OCI-LY7 (cell line): ENCODE results near the gene TUFM. TPM values are rescaled to one million over a fixed set of nuclear protein-coding genes. Genes with fewer than 3 reads are reported as not detected.

Source experiments
- BruUV-seq: library from RNA; stranded (reverse); fragments of 400-500 nt; replicated peaks from 2 replicates; lab custom pipeline; 2021; lab: Mats Ljungman, UMichigan
- CTCF ChIA-PET: fragments of 300-600 bp; sonication (Branson Sonifier 250); formaldehyde crosslinking; loops from one replicate; lab custom pipeline; 2022; ENCODE audit warnings: antibody characterized with exemption; ENCODE audit not compliant: unreplicated experiment; lab: Charles Lee
- POLR2A ChIA-PET: fragments of 300-600 bp; sonication (Branson Sonifier 250); formaldehyde crosslinking; loops from one replicate; lab custom pipeline; 2022; ENCODE audit warnings: antibody characterized with exemption; lab: Charles Lee
- DNase-seq: peaks from one replicate; pipeline ENCODE4 v3.0.0-alpha.2; 2015; ENCODE audit warnings: low spot score
- H2AFZ ChIP-seq: fragments of 200-600 bp; sonication (generic), shearing (Covaris generic); 2 replicates; pipeline ENCODE4 v1.6.1; 2014; ENCODE audit warnings: mild to moderate bottlenecking, antibody characterized with exemption, low read length, moderate library complexity
- H3K27ac ChIP-seq: fragments of 200-600 bp; sonication (generic); 2 replicates; pipeline ENCODE4 v1.5.1; 2014; ENCODE audit warnings: mixed run types, low read depth, mild to moderate bottlenecking, moderate library complexity, low read length, inconsistent platforms; ENCODE audit not compliant: poor library complexity, severe bottlenecking
- H3K36me3 ChIP-seq: fragments of 200-600 bp; sonication (generic); 2 replicates; pipeline ENCODE4 v1.6.1; 2014; ENCODE audit warnings: mild to moderate bottlenecking, antibody characterized with exemption, low read length, moderate library complexity, mixed read lengths; ENCODE audit not compliant: insufficient read depth
- H3K4me1 ChIP-seq: fragments of 200-600 bp; sonication (generic); 2 replicates; pipeline ENCODE4 v1.5.1; 2014; ENCODE audit warnings: mild to moderate bottlenecking, low read length; ENCODE audit not compliant: insufficient read depth, poor library complexity, severe bottlenecking
- H3K4me2 ChIP-seq: fragments of 200-600 bp; sonication (generic); 2 replicates; pipeline ENCODE4 v1.6.1; 2014; ENCODE audit warnings: mild to moderate bottlenecking, low read length
- H3K4me3 ChIP-seq: fragments of 200-600 bp; sonication (generic); 2 replicates; pipeline ENCODE4 v1.5.1; 2014; ENCODE audit warnings: mild to moderate bottlenecking, low read depth, low read length; ENCODE audit not compliant: poor library complexity, severe bottlenecking
- H3K79me2 ChIP-seq: fragments of 200-600 bp; sonication (generic); 2 replicates; pipeline ENCODE4 v1.6.1; 2016; ENCODE audit warnings: low read depth, mild to moderate bottlenecking, low read length, moderate library complexity, mixed read lengths; ENCODE audit not compliant: insufficient read depth
- H3K9me2 ChIP-seq: fragments of 200-600 bp; sonication (generic); 2 replicates; pipeline ENCODE4 v1.6.1; 2016; ENCODE audit warnings: mild to moderate bottlenecking, low read length, mixed read lengths; ENCODE audit not compliant: insufficient read depth
- H3K9me3 ChIP-seq: fragments of 200-600 bp; sonication (generic); 2 replicates; pipeline ENCODE4 v1.6.1; 2014; ENCODE audit warnings: mild to moderate bottlenecking, mixed run types, low read length, mixed read lengths
- H4K20me1 ChIP-seq: fragments of 200-600 bp; sonication (generic); 2 replicates; pipeline ENCODE4 v1.6.1; 2014; ENCODE audit warnings: mild to moderate bottlenecking, antibody characterized with exemption, low read length, moderate library complexity, mixed read lengths; ENCODE audit not compliant: insufficient read depth
- EZH2phosphoT487 ChIP-seq: fragments of 200-600 bp; sonication (generic); IDR thresholded peaks from 2 replicates; pipeline ENCODE4 v1.6.1; 2018; ENCODE audit warnings: low read depth, borderline replicate concordance, mild to moderate bottlenecking, mixed run types, antibody characterized with exemption, low read length, moderate library complexity, mixed read lengths
- intact Hi-C: fragments of 100-400 bp; cut with micrococcal nuclease; formaldehyde crosslinking; loops from one replicate; pipeline ENCODE4 v1.10.0; 2022; ENCODE audit not compliant: unreplicated experiment
- total RNA-seq, 2 experiments: library from RNA; depleted of rRNA in 1 of 2; stranded (reverse); fragments of >200 nt in 1 of 2; shearing (Covaris generic) in 1 of 2; gene quantifications; 2 replicates each; pipeline ENCODE4 v1.2.3, GENCODE V29; 2014 to 2022
- TF ChIP-seq, protein P1 (sequence below): fragments of 200-600 bp; sonication (generic); conservative IDR thresholded peaks from 2 replicates; pipeline ENCODE4 v1.5.1; 2014; ENCODE audit warnings: mild to moderate bottlenecking, antibody characterized with exemption, low read length, moderate library complexity, mixed read lengths

TUFM gene
- total RNA-seq, 2 experiments from 2014 or later, result 184 to 211 TPM

DNA sequence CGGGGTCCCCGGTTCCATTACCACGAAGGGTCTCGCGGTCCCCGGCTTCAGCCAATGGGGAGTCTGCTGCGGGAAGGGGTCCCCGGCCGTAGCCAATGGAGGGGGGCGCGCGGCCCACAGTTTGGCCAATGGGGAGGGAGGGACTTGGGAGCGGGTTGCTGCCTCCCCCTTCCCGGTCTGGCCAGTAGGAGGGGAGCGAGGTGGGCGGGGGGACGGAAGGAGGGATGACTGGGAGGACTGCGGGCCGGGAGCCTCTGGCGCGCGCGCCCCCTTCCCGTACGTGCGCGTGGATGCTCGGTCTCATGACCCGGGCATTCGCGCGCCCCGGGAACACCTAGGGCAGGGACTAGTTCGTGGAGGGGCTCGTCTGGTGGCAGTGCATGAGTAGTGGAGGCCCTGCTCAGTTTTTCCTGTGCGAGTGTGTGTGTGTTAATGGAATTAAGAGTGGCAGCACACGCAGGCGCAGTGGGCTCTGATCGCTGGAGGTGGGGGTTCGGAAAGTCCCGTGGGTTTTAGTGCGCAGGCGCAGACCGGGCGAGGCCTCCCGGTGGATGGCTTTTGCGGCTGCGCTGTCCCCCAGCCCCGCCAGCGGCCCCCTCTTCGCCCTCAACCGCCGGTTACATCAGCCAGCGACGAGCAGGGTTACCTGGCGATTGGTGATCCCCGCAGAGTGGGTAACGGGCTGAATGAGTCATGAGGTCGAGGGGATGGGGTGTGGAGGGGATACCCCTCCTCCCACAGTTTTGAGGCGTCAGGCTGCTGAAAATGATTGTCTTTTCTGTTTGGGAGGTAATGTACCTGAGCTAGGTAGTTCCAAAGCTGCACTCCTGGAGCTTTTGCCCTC lies 22.1 kb downstream of the TUFM start:
- Histone ChIP-seq H3K9me3 (no peaks in the 10 kb centered on the region), H2AFZ (no peak overlapping the region), H3K36me3 (peaks cover 63% of the 10 kb centered on the region), H3K4me3 (peak overlapping the region; percentile 97), H4K20me1 (peaks cover 26% of the 10 kb centered on the region), H3K9me2 (no peaks in the 10 kb centered on the region), H3K27ac (peak overlapping the region; percentile 95), H3K4me1 (peaks cover 24% of the 10 kb centered on the region), H3K4me2 (peak overlapping the region; percentile 89), H3K79me2 (peaks cover 62% of the 10 kb centered on the region)
- intact Hi-C loops, result loop anchor here (5.0 kb wide), 1 partner anchor 332 kb away; the partner anchor contains the start of genes APOBR and CLN3
- DNase-seq, result peak; percentile 96
- ChIA-PET POLR2A (interaction anchor here (0.6 to 1.2 kb wide), 4 partner anchors 8 to 35 kb away, joined by 3 to 4 read pairs (median 4); no protein-coding TSS in a partner anchor), CTCF (interaction anchor here (0.6 kb wide), 2 partner anchors 39 to 1047 kb away, joined by 5 to 6 read pairs; partner anchors contain the start of gene SH2B1)
- no TSS peak for BruUV-seq
- TF ChIP-seq EZH2phosphoT487, result no peak
- TF ChIP-seq, protein P1, sequence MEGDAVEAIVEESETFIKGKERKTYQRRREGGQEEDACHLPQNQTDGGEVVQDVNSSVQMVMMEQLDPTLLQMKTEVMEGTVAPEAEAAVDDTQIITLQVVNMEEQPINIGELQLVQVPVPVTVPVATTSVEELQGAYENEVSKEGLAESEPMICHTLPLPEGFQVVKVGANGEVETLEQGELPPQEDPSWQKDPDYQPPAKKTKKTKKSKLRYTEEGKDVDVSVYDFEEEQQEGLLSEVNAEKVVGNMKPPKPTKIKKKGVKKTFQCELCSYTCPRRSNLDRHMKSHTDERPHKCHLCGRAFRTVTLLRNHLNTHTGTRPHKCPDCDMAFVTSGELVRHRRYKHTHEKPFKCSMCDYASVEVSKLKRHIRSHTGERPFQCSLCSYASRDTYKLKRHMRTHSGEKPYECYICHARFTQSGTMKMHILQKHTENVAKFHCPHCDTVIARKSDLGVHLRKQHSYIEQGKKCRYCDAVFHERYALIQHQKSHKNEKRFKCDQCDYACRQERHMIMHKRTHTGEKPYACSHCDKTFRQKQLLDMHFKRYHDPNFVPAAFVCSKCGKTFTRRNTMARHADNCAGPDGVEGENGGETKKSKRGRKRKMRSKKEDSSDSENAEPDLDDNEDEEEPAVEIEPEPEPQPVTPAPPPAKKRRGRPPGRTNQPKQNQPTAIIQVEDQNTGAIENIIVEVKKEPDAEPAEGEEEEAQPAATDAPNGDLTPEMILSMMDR, result no peak; the same call in 1 of the 2 replicates

DNA sequence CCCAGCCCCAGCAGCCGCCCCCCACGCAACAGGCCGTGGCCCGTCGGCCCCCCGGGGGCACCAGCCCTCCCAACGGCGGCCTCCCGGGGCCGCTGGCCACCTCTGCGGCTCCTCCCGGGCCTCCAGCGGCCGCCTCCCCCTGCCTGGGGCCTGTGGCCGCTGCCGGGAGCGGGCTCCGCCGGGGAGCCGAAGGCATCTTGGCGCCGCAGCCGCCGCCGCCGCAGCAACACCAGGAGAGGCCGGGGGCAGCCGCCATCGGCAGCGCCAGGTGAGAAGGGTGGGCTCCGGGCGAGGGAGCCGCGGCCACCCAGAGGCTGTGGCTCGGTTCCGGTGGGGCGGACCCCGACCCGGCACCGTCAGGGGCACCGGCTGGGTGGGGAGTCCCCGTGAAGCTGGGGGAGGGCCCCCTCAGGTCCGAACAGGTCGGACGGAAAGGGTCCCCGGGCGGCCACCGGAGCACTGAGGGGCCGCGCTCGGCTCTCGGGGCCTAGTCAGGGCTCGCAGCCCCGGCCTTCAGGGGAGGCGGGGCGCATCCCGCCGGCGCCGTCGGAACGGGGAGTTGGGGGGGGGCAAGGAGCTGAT lies 22.8 kb downstream of the TUFM start:
- DNase-seq, result no peak
- peaks cover 24% of the 10 kb centered on the region for H3K4me1 ChIP-seq
- H4K20me1 ChIP-seq, result peaks cover 26% of the 10 kb centered on the region
- no TSS peak for BruUV-seq
- no peak overlapping the region for H2AFZ ChIP-seq
- intact Hi-C loops, result loop anchor here (5.0 kb wide), 1 partner anchor 331 kb away; the partner anchor contains the start of genes APOBR and CLN3
- H3K4me2 ChIP-seq, result peak overlapping the region; percentile 70
- H3K36me3 ChIP-seq, result peaks cover 56% of the 10 kb centered on the region
- no peaks in the 10 kb centered on the region for H3K9me2 ChIP-seq
- peak overlapping the region; percentile 97 for H3K4me3 ChIP-seq
- no peaks in the 10 kb centered on the region for H3K9me3 ChIP-seq
- peak overlapping the region; percentile 95 for H3K27ac ChIP-seq
- peaks cover 59% of the 10 kb centered on the region for H3K79me2 ChIP-seq
- TF ChIP-seq EZH2phosphoT487, result no peak
- TF ChIP-seq, protein P1, result 0 out of 2 replicates have a peak, but pooled peaks have one; percentile 3
- POLR2A ChIA-PET, result interaction anchor here (0.6 to 1.4 kb wide), 7 partner anchors 9 to 100 kb away, joined by 3 to 10 read pairs (median 4); partner anchors contain the start of gene TUFM
- CTCF ChIA-PET, result interaction anchor here (0.6 to 1.1 kb wide), 2 partner anchors 23 to 1048 kb away, joined by 3 to 5 read pairs; no protein-coding TSS in a partner anchor
